ENCODE measurements around the gene SIGLEC12.

The SIGLEC12 gene

GRCh38 chr19:51514866-51515481 is 13.4 kb upstream of the SIGLEC12 start:
- TF ChIP-seq FOXP2 (optimal IDR thresholded peaks at IDR 0.05; ENCODE audit: borderline replicate concordance, extremely low read depth, extremely low read length, insufficient read depth) (no peak), REST (IDR thresholded peaks at IDR 0.05; ENCODE audit: insufficient read depth in 1 of 2, low read depth in 2 of 2, low read length in 2 of 2) (peak in 1 of 2 experiments; percentile 46; a peak in 1 of 4 replicates)

- TF ChIP-seq REST (IDR thresholded peaks at IDR 0.05; ENCODE audit: insufficient read depth in 1 of 2, low read depth in 2 of 2, low read length in 2 of 2), result no peak
- no peak for TF ChIP-seq FOXP2 (optimal IDR thresholded peaks at IDR 0.05; ENCODE audit: borderline replicate concordance, extremely low read depth, extremely low read length, insufficient read depth)
- no peak for TF ChIP-seq POLR2AphosphoS5 (IDR thresholded peaks at IDR 0.05; ENCODE audit: low read depth, low read length)
- no peak for TF ChIP-seq TAF1 (IDR thresholded peaks at IDR 0.05; ENCODE audit: borderline replicate concordance, insufficient read depth, low read length)
- TF ChIP-seq SIN3A (IDR thresholded peaks at IDR 0.05; ENCODE audit: borderline replicate concordance, insufficient read depth, low read length), result no peak
Observed at GRCh38 chr19:51513968-51514367, 12.4 kb upstream of the SIGLEC12 start.

- TF ChIP-seq TAF1 (IDR thresholded peaks at IDR 0.05; ENCODE audit: borderline replicate concordance, insufficient read depth, low read length) (no peak), REST (IDR thresholded peaks at IDR 0.05; ENCODE audit: insufficient read depth in 1 of 2, low read depth in 2 of 2, low read length in 2 of 2) (no peak)
Observed at GRCh38 chr19:51511353-51511752, 9.8 kb upstream of the SIGLEC12 start.

- TF ChIP-seq TAF1 (IDR thresholded peaks at IDR 0.05; ENCODE audit: borderline replicate concordance, insufficient read depth, low read length), result no peak
- no peak for TF ChIP-seq POLR2AphosphoS5 (IDR thresholded peaks at IDR 0.05; ENCODE audit: low read depth, low read length)
- TF ChIP-seq REST (IDR thresholded peaks at IDR 0.05; ENCODE audit: insufficient read depth in 1 of 2, low read depth in 2 of 2, low read length in 2 of 2), result no peak
- no peak for TF ChIP-seq SIN3A (IDR thresholded peaks at IDR 0.05; ENCODE audit: borderline replicate concordance, insufficient read depth, low read length)
- TF ChIP-seq FOXP2 (optimal IDR thresholded peaks at IDR 0.05; ENCODE audit: borderline replicate concordance, extremely low read depth, extremely low read length, insufficient read depth), result no peak
Observed at GRCh38 chr19:51509823-51510660, 8.4 kb upstream of the SIGLEC12 start.
